GM19023 (cell line): Measurements from ENCODE around the gene CRY2.
"Not testable (repeated sequence)": the region's sequence is repeated elsewhere in the genome, so short reads cannot be mapped to it uniquely, and the experiment has no call there.

Experiments used
- ATAC-seq: cut with Tn5 transposase; IDR thresholded peaks from one replicate; pipeline ENCODE4 v1.9.1; 2021; ENCODE audit warnings: mild to moderate bottlenecking, moderate library complexity; ENCODE audit not compliant: unreplicated experiment

Gene CRY2

DNA sequence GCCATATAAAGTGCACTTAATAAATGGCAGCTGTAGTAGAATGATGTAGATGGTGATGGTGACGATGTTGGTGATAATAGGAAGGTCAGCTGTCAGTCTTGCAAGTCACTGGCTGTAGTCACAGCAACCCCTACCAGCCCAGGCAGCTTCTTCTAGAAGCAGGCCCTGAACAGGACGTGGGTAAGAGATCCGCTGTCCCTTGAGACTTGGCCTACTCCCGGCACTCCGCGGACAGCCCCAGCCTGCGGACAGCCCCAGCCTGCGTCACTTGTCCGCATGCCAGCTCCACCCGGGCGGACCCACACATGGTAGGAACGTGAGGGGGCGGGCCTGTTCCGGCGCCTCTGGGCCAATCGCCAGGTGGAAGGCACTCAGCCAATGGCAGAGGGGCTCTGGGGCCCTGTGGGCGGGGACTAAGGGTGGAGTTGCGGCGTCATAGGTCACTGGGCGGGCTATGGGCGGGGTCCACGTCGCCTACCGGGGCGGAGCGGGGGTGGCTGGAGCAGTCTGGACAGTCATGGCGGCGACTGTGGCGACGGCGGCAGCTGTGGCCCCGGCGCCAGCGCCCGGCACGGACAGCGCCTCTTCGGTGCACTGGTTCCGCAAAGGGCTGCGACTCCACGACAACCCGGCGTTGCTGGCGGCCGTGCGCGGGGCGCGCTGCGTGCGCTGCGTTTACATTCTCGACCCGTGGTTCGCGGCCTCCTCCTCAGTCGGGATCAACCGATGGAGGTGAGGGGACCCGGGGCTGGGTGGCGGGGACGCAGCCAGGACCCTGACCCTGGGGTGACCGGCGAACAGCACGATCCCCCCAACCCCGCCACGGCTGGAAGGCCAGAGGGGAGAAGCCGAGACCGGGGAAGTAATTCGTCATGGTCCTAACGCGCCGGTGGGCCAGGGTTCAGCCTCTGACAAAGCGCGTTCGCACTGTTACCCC, at the start of gene CRY2:
Gene CRY2 (plus strand): TSS at position 502 of the 937 bp plus-strand sequence. CDS start 16 bp downstream, at position 518.
- ATAC-seq: peak; percentile 89

DNA sequence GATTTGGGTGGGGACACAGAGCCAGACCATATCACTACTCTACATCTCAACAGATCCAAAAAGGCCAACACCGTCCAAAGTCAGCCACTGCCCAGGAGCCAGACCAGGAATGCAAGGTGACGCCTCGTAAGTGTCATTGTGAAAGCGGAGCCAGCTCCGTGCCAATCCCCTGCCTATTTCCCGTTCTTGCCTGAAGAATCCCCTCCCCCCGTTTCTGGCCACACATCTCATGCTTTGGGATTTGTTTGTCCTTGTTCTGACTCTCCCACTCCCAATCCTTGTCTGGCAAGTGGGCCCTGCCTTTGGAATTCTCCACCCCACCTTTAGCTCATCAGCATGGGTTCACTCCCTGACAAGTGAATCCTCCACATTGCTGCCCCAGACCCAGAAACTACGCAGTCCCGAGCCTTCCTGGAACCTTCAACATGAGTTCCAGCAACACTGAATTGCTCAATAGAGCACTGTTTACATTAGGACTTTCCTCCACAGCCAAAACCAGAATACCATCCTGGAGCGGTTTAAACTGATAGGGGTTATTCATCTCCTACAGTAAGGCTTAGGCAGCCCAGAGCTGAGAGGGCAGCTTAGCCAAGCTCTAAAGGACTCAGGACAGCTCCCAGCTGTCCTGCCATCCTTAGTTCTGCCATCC, 48.4 kb upstream of the CRY2 start:
- no peak for ATAC-seq

GRCh38 chr11:45799562-45799961, 47.7 kb upstream of the CRY2 start:
- no peak for ATAC-seq

- ATAC-seq: no peak
Measured at GRCh38 chr11:45800261-45800660, 47.0 kb upstream of the CRY2 start.

GRCh38 chr11:45801723-45802315, 45.5 kb upstream of the CRY2 start:
- no peak for ATAC-seq

GRCh38 chr11:45802531-45803317, 44.6 kb upstream of the CRY2 start:
- no peak for ATAC-seq

DNA sequence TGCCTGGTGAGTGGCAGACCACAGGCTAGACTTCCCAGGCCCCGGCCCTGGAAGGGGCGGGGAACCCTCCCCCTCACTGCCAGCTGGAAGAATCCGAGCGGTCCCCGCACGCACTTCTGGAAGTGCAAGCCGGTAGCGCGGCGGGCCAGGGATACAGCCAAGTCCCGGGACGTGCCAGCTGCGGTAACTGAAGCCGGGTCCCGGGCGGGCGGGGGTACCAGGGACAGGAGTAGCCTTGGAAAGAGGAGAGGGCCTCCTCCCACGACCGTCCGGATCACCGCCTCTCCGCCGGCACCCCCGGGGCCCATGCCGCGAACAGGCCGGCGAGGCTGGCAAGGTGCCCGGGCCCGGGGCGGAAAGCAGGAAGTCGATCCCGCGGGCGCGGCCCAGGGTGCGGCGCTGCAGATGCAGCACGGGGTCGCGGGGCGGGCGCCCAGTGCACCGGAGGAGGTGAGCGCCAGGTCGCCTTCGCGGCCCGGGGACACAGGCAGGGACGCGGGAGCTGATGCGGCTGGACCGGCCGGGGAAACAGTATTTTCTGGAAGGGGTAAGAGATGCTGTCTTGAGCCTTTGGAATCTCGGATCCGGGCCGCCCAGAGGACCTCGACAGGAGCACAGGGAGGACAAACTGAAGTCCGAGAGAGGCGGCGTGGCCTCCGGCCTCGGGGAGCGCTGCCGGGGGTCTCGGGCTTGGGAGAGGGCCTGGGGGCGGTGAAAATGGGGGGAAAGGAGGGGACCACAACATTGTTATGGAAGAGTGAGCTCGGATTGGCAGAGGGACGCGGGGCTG, 43.1 kb upstream of the CRY2 start:
- peak; percentile 19 for ATAC-seq

GRCh38 chr11:45804761-45805304, 42.4 kb upstream of the CRY2 start, which contains the start of gene SLC35C1:
Gene SLC35C1, plus strand, starts transcription at chr11:45805149. Its CDS starts 653 bp downstream, at chr11:45805802.
- ATAC-seq: peak; percentile 96

DNA sequence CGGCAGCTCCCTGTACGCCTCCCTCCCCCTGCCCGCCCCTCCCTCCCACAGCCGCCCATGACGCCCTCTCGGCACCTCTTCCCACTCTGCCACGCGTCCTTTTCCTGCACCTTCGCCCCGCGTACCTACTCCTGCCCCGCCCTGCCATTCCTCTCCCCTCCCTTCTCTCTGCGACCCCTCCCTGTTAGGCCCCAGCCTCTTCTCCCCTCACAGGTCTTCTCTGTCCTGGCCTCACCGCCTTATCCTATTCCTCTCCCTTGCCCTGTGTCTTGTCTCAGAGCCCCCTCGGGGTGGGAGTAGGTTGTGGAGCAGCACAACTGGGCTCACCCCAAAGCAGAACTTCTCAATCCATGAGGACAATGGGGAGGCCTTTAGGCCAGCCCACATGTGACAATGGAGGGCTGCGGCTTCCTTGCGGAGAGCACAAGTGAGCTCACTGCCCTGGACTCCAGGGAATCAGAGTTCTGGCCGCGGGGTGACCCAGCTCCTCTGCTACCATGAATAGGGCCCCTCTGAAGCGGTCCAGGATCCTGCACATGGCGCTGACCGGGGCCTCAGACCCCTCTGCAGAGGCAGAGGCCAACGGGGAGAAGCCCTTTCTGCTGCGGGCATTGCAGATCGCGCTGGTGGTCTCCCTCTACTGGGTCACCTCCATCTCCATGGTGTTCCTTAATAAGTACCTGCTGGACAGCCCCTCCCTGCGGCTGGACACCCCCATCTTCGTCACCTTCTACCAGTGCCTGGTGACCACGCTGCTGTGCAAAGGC, 41.8 kb upstream of the CRY2 start:
- peak; percentile 39 for ATAC-seq

DNA sequence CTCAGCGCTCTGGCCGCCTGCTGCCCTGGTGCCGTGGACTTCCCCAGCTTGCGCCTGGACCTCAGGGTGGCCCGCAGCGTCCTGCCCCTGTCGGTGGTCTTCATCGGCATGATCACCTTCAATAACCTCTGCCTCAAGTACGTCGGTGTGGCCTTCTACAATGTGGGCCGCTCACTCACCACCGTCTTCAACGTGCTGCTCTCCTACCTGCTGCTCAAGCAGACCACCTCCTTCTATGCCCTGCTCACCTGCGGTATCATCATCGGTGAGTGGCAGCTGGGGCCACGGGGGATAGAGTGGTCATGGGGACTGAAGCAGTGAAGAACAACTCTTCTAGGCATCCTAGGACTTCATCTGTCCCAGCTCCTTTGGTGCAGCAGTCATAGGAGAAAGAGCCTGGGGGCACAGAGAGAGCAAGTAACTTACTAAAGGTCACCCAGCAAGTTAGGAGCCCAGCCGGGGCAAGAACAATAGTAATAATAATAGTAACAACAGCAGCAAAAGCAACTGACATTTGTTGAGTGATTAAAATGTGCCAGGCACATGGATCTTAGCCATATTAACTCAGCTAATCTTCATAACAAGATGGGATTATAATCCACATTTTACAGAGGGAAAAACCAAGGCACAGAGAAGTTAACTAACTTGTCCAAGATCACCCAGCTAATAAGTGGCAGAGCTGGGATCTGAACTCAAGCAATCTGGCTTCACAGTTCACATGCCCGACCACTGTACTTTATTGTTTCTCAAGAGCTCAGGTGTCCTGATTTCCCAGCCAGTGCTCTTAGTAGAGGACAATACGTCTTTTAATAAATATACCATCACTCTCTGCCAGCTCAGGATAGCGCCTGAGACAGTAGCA, 41.0 kb upstream of the CRY2 start:
- no peak for ATAC-seq

DNA sequence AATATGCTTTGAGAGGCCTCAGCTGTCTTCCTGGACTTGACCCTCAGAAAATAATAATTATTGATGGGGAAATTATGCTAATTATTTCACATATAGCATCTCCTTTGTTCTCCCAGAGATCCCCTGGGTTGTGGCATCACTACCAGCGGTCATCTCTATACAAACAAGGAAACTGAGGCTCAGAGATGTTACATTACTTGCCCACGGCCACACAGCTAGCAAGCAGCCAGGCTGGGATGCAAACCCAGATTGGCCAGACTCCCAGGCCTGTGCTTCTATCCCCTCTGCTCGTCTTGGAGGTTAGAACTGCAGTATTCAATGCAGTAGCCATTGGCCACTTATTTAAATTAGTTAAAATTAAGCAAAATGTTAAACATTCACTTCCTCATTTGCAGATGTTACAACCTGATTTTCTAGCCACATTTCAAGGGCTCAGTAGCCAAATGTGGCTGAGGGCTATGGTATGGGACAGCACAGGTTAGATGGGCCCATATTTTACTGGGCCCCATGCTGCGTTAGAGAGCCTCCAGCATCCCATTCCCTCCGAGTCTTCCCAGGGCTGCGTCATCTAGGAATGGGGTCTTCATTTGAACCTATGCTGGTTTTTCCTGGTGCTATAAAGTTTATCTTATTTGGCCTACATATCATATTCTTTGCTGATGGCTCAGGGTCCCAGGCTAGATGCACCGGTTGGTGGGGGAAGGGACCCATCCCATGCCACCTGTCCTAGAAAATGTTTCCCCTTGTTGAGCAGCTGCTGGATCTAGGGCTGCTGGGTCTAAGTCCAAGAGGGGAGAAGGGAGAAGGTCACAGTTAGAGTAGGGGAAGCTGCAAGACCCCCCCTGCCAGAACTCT, 40.1 kb upstream of the CRY2 start:
- no peak for ATAC-seq

DNA sequence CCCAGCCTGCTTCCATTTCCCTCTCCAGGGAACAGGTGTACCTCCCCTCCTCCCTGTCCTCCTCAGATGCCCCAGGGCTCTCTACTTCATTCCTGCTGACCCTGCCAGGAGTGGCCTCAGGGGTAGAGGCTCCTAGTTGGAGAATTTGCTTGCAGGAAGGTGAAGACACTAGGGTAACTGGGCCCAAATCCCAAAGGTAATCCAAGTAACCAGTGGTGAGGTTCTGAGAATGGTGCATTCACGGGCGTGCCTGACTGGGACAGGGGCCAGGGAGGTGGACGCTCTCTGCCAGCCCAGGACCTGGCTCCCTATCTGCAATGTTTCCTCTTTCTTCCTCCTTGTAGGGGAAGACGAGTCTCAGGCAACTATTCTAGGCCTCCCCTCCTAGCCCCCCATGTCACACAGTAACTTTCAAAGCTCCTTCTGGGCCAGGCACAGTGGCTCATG, 39.5 kb upstream of the CRY2 start:
- no peak for ATAC-seq

- not testable (repeated sequence) for ATAC-seq
Measured at GRCh38 chr11:45808427-45808826, 38.8 kb upstream of the CRY2 start.

- no peak for ATAC-seq
Measured at GRCh38 chr11:45809456-45810395, 37.5 kb upstream of the CRY2 start.

DNA sequence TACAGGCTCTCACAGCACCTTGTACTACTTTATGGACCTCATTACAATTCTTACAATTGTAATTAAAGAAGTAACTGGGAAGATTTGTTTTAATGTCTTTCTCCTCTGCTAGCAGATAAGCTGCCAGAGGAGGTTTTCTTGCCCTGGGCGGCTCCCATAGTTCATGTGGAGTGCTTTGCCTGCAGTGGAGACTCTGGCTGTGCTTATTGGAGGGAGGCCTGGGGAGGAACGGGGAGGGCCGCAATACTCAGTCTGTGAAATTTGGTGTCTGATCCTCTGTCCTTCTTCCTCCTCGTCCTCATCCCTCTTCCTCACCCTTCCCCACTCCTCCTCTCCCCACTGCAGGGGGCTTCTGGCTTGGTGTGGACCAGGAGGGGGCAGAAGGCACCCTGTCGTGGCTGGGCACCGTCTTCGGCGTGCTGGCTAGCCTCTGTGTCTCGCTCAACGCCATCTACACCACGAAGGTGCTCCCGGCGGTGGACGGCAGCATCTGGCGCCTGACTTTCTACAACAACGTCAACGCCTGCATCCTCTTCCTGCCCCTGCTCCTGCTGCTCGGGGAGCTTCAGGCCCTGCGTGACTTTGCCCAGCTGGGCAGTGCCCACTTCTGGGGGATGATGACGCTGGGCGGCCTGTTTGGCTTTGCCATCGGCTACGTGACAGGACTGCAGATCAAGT, 36.7 kb upstream of the CRY2 start:
- ATAC-seq: no peak

DNA sequence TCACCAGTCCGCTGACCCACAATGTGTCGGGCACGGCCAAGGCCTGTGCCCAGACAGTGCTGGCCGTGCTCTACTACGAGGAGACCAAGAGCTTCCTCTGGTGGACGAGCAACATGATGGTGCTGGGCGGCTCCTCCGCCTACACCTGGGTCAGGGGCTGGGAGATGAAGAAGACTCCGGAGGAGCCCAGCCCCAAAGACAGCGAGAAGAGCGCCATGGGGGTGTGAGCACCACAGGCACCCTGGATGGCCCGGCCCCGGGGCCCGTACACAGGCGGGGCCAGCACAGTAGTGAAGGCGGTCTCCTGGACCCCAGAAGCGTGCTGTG, 36.2 kb upstream of the CRY2 start:
- ATAC-seq: no peak
